NCI-H2171 (cell line): ENCODE data around the gene TAF11L2.
"Not testable (repeated sequence)": the region's sequence is repeated elsewhere in the genome, so short reads cannot be mapped to it uniquely, and the experiment has no call there.

ENCODE experiments used
- DNase-seq: peaks from one replicate; lab custom pipeline; 2025; lab: John Stamatoyannopoulos, UW

The TAF11L2 gene

DNA sequence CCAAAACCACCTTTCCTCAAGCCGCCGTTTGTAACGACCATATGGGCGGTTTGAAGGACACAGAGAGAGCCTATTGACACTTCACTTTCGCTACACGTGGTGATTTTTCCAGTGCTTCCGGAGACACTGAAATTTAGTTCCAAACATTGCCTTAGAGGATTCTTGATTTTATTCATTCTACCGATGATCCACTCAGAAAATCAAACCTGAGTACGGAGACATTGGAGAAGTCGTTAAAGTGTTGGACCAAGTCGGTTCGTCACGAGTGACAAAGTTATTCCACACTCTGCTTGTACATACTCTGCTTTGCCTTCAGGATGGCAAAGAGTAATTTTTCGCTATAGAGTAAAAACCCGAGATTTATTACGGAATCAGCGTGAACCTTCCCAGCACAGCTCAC lies 28.5 kb downstream of the TAF11L2 start:
- not testable (repeated sequence) for DNase-seq

DNA sequence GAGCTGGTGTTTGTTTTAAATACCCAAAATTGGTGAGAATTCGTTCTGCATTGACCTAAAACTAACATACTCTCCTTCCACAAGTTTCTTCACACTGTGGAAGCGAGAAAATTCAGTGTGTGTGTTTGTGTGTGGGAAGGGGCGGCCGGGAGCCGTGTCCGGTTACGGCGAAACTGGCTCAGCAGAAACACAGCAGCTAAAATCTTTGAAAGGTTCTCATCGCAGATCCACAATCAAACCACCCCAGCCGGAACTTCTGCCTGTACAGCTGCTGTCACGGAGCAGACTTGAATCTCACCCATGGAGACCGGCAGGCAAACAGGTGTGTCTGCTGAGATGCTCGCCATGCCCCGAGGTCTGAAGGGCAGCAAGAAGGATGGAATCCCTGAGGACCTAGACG lies 30.3 kb downstream of the TAF11L2 start, which contains the start of gene TAF11L6:
Gene TAF11L6, plus strand, starts transcription at position 301 of the 400 bp plus-strand sequence.
- DNase-seq = not testable (repeated sequence)
